ENCODE results near the gene RPS3.
"Not testable (repeated sequence)": the region's sequence is repeated elsewhere in the genome, so short reads cannot be mapped to it uniquely, and the experiment has no call there.

Gene RPS3

DNA sequence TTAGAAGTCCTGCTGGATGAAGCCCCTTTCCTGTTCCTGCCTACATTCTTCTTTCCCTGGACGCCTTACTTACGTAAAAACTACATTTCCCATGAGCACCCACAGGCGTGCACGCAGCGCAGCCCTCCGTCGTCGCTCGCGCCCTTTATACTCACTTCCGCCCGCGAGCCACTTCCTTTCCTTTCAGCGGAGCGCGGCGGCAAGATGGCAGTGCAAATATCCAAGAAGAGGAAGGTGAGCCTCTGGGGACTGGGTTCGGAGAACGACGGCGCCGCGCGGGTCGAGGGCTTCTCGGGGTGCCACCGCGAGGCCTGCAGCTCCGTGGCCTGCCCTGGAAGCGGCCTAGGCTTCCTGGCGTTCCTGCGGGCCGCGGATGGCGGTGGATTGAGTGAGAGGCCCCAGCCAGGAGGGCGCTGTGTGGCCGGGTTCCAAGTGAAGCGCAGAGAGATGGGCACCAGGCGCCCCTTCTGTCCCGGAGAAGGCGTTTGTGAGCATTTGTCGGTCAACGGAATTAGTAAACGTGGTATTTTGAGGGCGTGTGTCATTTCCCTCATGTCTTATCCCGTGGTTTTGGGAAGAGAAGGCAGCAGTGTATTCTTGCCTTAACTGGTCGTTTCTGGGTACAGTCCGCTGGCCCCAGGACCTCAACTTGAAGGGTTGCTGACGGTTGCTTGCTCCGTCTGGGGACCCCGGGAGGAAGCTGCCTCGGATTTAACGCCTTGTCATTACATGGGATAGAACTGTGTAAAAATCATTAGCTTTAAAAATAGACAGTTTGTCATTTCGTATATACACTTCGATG lies at the start of gene RPS3:
RPS3 (plus strand) TSS at position 175 of the 802 bp plus-strand sequence; CDS start at position 205, 30 bp downstream.
- peak; percentile 92 for DNase-seq

GRCh38 chr11:75349521-75350116 lies 49.7 kb upstream of the RPS3 start:
- no peak for DNase-seq

GRCh38 chr11:75350122-75350742 lies 49.1 kb upstream of the RPS3 start:
- DNase-seq: no peak

- DNase-seq: peak; percentile 31
Measured at GRCh38 chr11:75350743-75351540, 48.4 kb upstream of the RPS3 start.

- DNase-seq: no peak
Measured at GRCh38 chr11:75351541-75351790, 47.9 kb upstream of the RPS3 start, which contains the start of gene ARRB1. Gene ARRB1, minus strand, starts transcription at chr11:75351661. Its CDS starts 54 bp downstream, at chr11:75351607.

DNA sequence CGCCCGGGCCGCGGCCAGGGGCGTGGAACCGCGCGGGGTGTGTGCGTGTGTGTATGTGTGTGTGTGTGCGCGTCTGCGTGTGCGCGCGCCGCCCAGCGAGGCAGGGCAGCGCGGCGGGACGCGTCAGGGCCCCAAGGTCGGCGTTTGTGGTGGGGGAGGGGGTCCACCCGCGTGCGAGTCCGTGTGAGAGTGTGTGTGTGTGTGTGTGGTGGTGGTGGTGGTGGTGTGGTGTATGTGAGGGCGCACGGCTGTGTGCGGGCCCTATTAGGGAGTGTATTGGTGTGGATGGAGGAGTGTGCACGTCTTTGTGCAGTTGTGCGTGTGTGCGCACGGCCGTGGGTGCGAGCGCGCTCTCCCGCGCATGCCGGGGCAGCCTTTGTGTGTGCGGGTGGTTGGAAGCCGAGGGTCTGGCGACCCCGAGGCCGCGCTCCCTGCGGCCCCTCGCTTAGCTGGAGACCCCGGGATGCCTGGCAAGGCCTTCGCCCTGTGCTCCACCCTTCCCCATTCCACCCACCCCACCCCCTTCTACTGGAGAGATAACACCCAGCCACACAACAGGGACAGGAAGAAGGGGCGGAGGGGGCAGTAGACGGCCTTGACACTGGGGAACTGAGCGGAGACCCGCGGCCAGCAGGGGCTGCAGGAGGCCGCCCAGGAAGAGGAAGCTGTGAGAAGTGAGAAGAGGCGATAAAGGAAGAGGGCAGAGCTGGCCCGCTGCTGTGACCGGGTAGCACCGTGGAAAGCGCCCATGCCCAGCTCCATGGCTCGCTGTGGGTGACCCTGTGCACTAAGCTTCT lies 47.3 kb upstream of the RPS3 start:
- DNase-seq: peak; percentile 42

GRCh38 chr11:75352588-75353206 lies 46.6 kb upstream of the RPS3 start:
- no peak for DNase-seq

DNA sequence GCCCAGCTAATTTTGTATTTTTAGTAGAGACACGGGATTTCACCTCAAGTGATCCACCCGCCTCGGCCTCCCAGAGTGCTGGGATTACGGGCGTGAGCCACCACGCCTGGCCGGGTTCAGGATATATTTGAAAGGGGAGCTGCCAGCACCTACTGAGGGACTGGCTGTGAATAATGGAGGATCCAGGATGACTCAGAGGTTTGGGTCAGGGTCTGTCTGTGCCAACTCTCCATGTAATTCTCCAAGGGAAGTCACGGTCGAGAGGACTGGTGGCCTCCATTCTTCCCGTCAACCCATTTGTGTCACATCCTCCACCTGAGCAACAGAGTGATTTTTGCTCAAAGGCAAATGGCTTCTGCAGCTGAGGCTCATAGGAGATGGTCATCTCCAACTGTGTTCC lies 44.3 kb upstream of the RPS3 start:
- DNase-seq: no peak

DNA sequence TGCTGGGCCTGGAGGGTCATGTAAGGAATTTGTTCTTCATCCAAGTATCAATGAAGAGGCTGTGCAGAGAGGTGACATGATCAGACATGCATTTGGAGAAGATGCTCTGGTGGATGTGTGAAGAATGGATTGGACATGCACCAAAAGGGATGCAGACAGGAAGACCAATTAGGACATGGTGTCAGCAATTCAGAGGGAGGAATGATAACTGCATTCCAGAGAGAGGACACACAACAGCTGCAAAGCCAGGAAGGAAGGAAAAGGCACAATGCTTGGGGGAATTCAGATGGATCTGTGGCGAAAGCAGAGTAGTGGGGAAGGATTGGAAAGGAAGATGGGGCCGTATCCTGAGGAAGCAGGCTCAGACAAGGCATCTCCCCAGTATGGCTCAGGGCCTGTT lies 42.7 kb upstream of the RPS3 start:
- no peak for DNase-seq

DNA sequence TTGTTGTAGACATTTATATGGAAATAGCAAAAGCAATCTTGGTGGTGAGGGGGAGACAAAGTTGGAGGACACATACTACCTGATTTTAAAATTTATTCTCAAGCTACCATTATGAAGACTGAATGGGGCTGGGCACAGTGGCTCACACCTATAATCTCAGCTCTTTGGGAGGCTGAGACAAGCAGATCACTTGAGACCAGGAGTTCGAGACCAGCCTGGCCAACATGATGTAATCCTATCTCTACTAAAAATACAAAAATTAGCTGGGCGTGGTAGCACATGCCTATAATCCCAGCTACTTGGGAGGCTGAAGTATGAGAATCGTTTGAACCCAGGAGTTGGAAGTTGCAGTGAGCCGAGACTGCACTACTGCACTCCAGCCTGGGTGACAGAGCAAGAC lies 37.0 kb upstream of the RPS3 start:
- DNase-seq: not testable (repeated sequence)

GRCh38 chr11:75365711-75366181 lies 33.6 kb upstream of the RPS3 start:
- DNase-seq: no peak

- DNase-seq: not testable (repeated sequence)
Measured at GRCh38 chr11:75366826-75367225, 32.5 kb upstream of the RPS3 start.

DNA sequence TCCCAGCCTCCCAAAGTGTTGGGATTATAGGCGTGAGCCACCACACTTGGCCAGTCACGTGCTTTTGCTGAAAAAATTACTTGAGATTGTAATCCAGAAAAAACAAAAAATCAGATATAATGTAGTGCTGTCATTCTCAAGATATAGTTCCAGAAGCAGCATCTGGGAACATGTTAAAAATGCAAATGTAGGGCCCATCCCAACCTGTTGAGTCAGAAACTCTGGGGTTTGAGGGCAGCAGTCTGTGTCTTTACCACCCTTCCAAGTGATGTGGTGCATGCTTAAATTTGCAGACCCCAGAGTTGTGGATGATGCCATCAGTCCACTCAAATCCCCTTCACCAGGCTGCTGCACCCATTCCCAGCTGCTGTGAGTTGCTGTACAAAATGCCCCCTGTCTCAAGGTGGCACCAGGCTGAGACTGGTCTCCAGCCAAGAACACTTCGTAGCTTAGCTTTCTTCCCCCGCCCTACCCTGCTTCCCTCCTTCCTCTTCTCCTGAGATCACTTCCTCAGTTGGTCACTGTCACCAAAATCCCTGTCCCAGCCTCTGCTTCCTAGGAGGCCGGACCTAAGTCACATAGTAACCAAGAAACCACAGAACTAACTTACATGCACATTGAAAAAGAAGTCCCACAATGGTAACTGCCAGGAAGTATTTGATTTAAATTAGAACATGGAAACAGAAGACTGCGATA lies 29.6 kb upstream of the RPS3 start:
- no peak for DNase-seq

GRCh38 chr11:75371949-75372876 lies 27.1 kb upstream of the RPS3 start:
- DNase-seq: no peak

DNA sequence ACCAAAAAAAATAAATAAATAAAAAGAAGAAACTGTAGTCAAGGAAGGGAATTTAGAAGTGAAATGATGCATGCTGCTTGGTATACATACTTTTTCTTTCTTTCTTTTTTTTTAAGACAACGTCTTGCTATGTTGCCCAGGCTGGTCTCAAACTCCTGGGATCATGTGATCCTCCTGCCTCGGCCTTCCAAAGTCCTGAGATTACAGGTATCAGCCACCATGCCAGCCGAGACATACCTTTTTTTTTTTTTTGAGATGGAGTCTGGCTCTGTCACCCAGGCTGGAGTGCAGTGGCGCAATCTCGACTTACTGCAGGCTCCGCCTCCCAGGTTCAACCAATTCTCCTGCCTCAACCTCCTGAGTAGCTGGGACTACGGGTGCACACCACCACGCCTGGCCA lies 26.1 kb upstream of the RPS3 start:
- DNase-seq: no peak

GRCh38 chr11:75374646-75375045 lies 24.7 kb upstream of the RPS3 start:
- no peak for DNase-seq

- DNase-seq: no peak
Measured at GRCh38 chr11:75375626-75376025, 23.7 kb upstream of the RPS3 start.

DNA sequence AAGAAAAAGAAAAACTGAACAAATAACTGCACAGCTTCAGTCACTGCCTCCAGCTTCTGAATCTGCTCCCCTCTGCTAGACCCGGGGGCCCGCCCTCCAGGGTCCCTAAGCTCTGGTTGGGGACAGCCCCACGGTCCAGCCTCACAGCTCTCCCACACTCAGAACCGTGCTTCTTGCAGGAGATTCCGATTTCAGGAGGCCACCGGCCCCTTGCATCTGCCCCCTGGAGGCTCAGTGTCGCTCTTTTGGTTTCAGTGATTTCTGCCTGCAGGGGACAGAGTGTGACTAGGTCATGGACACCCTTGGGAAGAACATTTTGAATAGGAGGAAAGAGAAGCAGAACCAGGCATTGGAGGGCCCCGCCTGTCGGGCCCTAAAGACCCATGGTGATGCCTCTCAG lies 23.1 kb upstream of the RPS3 start:
- no peak for DNase-seq

GRCh38 chr11:75378776-75379175 lies 20.5 kb upstream of the RPS3 start:
- not testable (repeated sequence) for DNase-seq

- no peak for DNase-seq
Measured at GRCh38 chr11:75380245-75380644, 19.1 kb upstream of the RPS3 start.

All from activated CD4-positive, alpha-beta T cell treated with anti-CD3 and anti-CD28 coated beads, Interleukin-2, amount 50 U/mL, for 16 hours (primary cell).